K562 (cell line): ENCODE data around the gene RBSN. TPM values are rescaled to one million over a fixed set of nuclear protein-coding genes. Genes with fewer than 3 reads are reported as not detected.

Source experiments
- EGR1 ChIP-seq: fragments of 450-650 bp; conservative IDR thresholded peaks from 2 replicates; pipeline ENCODE4 v1.6.1; 2017; ENCODE audit warnings: mild to moderate bottlenecking
- ESRRA ChIP-seq: fragments of 450-650 bp; IDR thresholded peaks from 2 replicates; pipeline ENCODE4 v1.6.1; 2014; ENCODE audit warnings: low read depth, mild to moderate bottlenecking, moderate library complexity, borderline replicate concordance
- GATA2 ChIP-seq: sonication (generic); formaldehyde crosslinking; IDR thresholded peaks from 2 replicates; pipeline ENCODE4 v1.4.0; 2020; ENCODE audit warnings: mild to moderate bottlenecking, missing genetic modification reagents
- PHF21A ChIP-seq: fragments of 450-650 bp; IDR thresholded peaks from 2 replicates; pipeline ENCODE4 v1.6.1; 2017; ENCODE audit warnings: low read depth, borderline replicate concordance
- RBFOX2 ChIP-seq: fragments of 200-400 bp; formaldehyde crosslinking; IDR thresholded peaks from 2 replicates; pipeline ENCODE4 v1.6.1; 2017; ENCODE audit warnings: low read depth, mild to moderate bottlenecking, low read length, moderate library complexity
- TBP ChIP-seq: optimal IDR thresholded peaks from 2 replicates; pipeline ENCODE3; 2011; ENCODE audit warnings: low read depth, low read length, improper control_type of control experiment
- TEAD2 ChIP-seq: fragments of 450-650 bp; IDR thresholded peaks from 2 replicates; pipeline ENCODE4 v1.6.1; 2016; ENCODE audit warnings: missing genetic modification characterization, control low read depth, missing compliant biosample characterization
- TSC22D4 ChIP-seq: fragments of 450-650 bp; IDR thresholded peaks from 2 replicates; pipeline ENCODE4 v1.6.1; 2016; ENCODE audit warnings: missing genetic modification characterization, missing biosample characterization, control low read depth
- ZC3H8 ChIP-seq: fragments of 450-650 bp; IDR thresholded peaks from 2 replicates; pipeline ENCODE4 v1.6.1; 2017
- ZFPM2 ChIP-seq: fragments of 250-450 bp; sonication (Bioruptor Pico); IDR thresholded peaks from 2 replicates; pipeline ENCODE4 v1.5.1; 2022; ENCODE audit warnings: mild to moderate bottlenecking
- ZKSCAN8 ChIP-seq: fragments of 200-800 bp; sonication (Bioruptor generic); IDR thresholded peaks from 2 replicates; pipeline ENCODE4 v1.6.1; 2016; ENCODE audit warnings: missing genetic modification characterization, missing compliant biosample characterization
- ZNF143 ChIP-seq: sonication (generic); formaldehyde crosslinking; IDR thresholded peaks from 2 replicates; pipeline ENCODE4 v1.9.0; 2022; ENCODE audit warnings: mild to moderate bottlenecking, missing genetic modification reagents
- ZNF444 ChIP-seq: fragments of 250-450 bp; sonication (Bioruptor Pico); IDR thresholded peaks from 2 replicates; pipeline ENCODE4 v1.4.0; 2020; ENCODE audit warnings: mild to moderate bottlenecking, moderate library complexity
- ZNF778 ChIP-seq: fragments of 450-650 bp; formaldehyde crosslinking; IDR thresholded peaks from 2 replicates; pipeline ENCODE4 v1.4.0; 2020; ENCODE audit warnings: mild to moderate bottlenecking, moderate library complexity
- polyA plus RNA-seq, 8 experiments: library from polyadenylated mRNA; depleted of rRNA in 4 of 8; stranded (reverse) in 5 of 8; unstranded in 3 of 8; fragments of >200 nt; fragmentation: Nextera tagmentation in 2 of 8; fragmentation: Illumina TruSeq in 1 of 8; extraction: Ambion mirVana in 2 of 8; extraction: Trizol in 1 of 8; gene quantifications; 2 replicates each; pipeline versions ENCODE4 v1.2.1 to v1.2.3, GENCODE V29; 2011 to 2014; ENCODE audit warnings: inconsistent platforms in 1 of 8, missing spikeins in 1 of 8
- total RNA-seq, 7 experiments: library from RNA; depleted of rRNA in 6 of 7; stranded (reverse); fragments of >200 nt in 6 of 7; fragmentation: Illumina TruSeq in 2 of 7; extraction: Trizol in 2 of 7; gene quantifications; 2 replicates each; pipeline versions ENCODE4 v1.2.1 to v1.2.3, GENCODE V29; 2011 to 2021; ENCODE audit warnings: low replicate concordance in 1 of 7
- TF ChIP-seq, protein P1 (sequence below): sonication (generic); formaldehyde crosslinking; IDR thresholded peaks from 2 replicates; pipeline ENCODE4 v1.8.1; 2023; ENCODE audit warnings: mild to moderate bottlenecking, missing genetic modification reagents
- TF ChIP-seq, protein P2 (sequence below), 2 experiments: fragments of 450-650 bp in 1 of 2; sonication (generic) in 1 of 2; formaldehyde crosslinking in 1 of 2; IDR thresholded peaks; 2 replicates each; pipeline versions ENCODE4 v1.7.1 to v1.9.0; 2016 to 2022; ENCODE audit warnings: inconsistent platforms in 1 of 2, mild to moderate bottlenecking in 1 of 2, missing genetic modification reagents in 1 of 2
- TF ChIP-seq, protein P3 (sequence below): fragments of 250-450 bp; sonication (Bioruptor Pico); IDR thresholded peaks from 2 replicates; pipeline ENCODE4 v1.8.0; 2021; ENCODE audit warnings: moderate library complexity, mild to moderate bottlenecking, inconsistent platforms
- TF ChIP-seq, protein P4 (sequence below): sonication (generic); formaldehyde crosslinking; IDR thresholded peaks from 2 replicates; pipeline ENCODE4 v1.9.0; 2022; ENCODE audit warnings: mild to moderate bottlenecking, missing genetic modification reagents
- TF ChIP-seq, protein P5 (sequence below): sonication (generic); formaldehyde crosslinking; IDR thresholded peaks from 2 replicates; pipeline ENCODE4 v1.8.0; 2022; ENCODE audit warnings: mild to moderate bottlenecking, missing genetic modification reagents

RBSN gene
- total and polyA plus RNA-seq, 9 of the 15 experiments (the other 6 are each of a cell fraction or from before 2014, with no cell fraction given): 2.9 to 19.6 (median 15.0) TPM

DNA sequence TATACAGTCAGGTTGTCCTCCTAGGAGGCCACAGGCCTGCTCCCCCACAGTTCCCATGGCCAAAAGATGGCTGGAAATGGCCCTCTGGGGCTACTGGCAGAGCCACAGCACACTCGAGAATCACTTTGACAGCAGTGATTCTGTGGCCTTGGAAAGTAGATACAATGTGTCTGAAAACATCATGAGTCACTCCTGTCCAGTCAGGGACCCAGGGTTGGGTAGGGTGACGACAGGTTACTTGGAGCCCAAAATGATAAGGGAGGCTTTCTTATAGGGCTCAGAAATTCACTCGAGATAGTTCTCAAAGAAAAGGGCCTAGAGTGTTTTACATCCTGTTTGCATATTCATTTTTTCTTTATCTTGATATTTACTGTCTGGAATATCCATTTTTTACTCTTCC, 58.1 kb downstream of the RBSN start (continued):
- TF ChIP-seq, protein P1, sequence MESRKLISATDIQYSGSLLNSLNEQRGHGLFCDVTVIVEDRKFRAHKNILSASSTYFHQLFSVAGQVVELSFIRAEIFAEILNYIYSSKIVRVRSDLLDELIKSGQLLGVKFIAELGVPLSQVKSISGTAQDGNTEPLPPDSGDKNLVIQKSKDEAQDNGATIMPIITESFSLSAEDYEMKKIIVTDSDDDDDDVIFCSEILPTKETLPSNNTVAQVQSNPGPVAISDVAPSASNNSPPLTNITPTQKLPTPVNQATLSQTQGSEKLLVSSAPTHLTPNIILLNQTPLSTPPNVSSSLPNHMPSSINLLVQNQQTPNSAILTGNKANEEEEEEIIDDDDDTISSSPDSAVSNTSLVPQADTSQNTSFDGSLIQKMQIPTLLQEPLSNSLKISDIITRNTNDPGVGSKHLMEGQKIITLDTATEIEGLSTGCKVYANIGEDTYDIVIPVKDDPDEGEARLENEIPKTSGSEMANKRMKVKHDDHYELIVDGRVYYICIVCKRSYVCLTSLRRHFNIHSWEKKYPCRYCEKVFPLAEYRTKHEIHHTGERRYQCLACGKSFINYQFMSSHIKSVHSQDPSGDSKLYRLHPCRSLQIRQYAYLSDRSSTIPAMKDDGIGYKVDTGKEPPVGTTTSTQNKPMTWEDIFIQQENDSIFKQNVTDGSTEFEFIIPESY (CRISPR knock-in tag): no peak
- TF ChIP-seq ZNF143 (CRISPR knock-in tag) (no peak), PHF21A (no peak), ZC3H8 (no peak), TSC22D4 (tag) (no peak), TBP (no peak), TEAD2 (tag) (no peak), ZKSCAN8 (CRISPR knock-in tag) (no peak), ZNF778 (no peak), EGR1 (no peak), RBFOX2 (no peak), ZNF444 (CRISPR knock-in tag) (no peak), ZFPM2 (CRISPR knock-in tag) (no peak), GATA2 (CRISPR knock-in tag) (no peak), ESRRA (no peak)
- TF ChIP-seq, protein P2, sequence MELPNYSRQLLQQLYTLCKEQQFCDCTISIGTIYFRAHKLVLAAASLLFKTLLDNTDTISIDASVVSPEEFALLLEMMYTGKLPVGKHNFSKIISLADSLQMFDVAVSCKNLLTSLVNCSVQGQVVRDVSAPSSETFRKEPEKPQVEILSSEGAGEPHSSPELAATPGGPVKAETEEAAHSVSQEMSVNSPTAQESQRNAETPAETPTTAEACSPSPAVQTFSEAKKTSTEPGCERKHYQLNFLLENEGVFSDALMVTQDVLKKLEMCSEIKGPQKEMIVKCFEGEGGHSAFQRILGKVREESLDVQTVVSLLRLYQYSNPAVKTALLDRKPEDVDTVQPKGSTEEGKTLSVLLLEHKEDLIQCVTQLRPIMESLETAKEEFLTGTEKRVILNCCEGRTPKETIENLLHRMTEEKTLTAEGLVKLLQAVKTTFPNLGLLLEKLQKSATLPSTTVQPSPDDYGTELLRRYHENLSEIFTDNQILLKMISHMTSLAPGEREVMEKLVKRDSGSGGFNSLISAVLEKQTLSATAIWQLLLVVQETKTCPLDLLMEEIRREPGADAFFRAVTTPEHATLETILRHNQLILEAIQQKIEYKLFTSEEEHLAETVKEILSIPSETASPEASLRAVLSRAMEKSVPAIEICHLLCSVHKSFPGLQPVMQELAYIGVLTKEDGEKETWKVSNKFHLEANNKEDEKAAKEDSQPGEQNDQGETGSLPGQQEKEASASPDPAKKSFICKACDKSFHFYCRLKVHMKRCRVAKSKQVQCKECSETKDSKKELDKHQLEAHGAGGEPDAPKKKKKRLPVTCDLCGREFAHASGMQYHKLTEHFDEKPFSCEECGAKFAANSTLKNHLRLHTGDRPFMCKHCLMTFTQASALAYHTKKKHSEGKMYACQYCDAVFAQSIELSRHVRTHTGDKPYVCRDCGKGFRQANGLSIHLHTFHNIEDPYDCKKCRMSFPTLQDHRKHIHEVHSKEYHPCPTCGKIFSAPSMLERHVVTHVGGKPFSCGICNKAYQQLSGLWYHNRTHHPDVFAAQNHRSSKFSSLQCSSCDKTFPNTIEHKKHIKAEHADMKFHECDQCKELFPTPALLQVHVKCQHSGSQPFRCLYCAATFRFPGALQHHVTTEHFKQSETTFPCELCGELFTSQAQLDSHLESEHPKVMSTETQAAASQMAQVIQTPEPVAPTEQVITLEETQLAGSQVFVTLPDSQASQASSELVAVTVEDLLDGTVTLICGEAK (IDR thresholded peaks at IDR 0.05): no peak
- TF ChIP-seq, protein P2 (CRISPR knock-in tag; IDR thresholded peaks at IDR 0.05): no peak
- TF ChIP-seq, protein P3, sequence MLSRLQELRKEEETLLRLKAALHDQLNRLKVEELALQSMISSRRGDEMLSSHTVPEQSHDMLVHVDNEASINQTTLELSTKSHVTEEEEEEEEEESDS (CRISPR knock-in tag): no peak
- TF ChIP-seq, protein P4, sequence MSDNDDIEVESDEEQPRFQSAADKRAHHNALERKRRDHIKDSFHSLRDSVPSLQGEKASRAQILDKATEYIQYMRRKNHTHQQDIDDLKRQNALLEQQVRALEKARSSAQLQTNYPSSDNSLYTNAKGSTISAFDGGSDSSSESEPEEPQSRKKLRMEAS (CRISPR knock-in tag): no peak
- TF ChIP-seq, protein P5, sequence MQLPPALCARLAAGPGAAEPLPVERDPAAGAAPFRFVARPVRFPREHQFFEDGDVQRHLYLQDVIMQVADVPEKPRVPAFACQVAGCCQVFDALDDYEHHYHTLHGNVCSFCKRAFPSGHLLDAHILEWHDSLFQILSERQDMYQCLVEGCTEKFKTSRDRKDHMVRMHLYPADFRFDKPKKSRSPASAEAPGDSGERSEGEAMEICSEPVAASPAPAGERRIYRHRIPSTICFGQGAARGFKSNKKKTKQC (CRISPR knock-in tag): no peak
